HT-29 (cell line): ENCODE results near the gene PTN. TPM values are rescaled to one million over a fixed set of nuclear protein-coding genes. Genes with fewer than 3 reads are reported as not detected.

Source experiments
- DNase-seq: peaks from one replicate; pipeline ENCODE4 v3.0.0-alpha.2; 2015; ENCODE audit warnings: low spot score
- total RNA-seq: library from RNA; depleted of rRNA; stranded (reverse); fragments of >200 nt; shearing (Covaris generic); gene quantifications from 2 replicates; pipeline ENCODE4 v1.2.3, GENCODE V29; 2014; rRNA removed

PTN gene
- total RNA-seq: not detected in 2 replicates

DNA sequence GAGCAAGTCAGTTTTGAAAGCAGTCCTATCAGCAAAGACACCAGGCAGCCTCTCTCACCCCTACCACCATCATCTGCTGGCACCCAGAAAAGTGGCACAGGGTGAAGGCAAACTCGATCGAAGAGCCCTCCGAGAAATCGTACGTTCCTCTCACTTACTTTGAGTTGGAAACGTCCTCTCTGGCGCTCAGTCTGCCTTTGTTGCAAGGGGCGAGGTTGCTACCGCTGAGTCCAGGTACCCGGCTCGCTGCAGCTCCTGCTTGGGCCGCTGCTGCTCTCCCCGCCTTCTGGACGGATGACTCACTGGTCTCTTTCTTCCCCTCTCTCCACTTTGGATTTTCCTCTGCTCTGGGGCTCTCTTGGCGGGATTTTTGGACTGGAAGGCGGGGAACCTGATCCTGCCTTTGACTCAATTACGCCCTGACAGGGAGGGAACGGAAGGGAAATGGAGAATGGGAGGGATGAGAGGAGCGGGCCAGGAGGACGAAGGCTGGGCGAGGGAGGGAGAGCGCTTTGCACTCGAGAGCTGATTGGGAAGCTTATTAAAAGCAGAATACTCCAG is at the start of gene PTN:
Gene PTN, minus strand, starts transcription at position 453 of the 561 bp plus-strand sequence. CDS start 88,760 bp downstream, outside the sequence.
- DNase-seq: no peak

- DNase-seq: no peak
Measured at GRCh38 chr7:137390076-137390475, 46.5 kb upstream of the PTN start.

DNA sequence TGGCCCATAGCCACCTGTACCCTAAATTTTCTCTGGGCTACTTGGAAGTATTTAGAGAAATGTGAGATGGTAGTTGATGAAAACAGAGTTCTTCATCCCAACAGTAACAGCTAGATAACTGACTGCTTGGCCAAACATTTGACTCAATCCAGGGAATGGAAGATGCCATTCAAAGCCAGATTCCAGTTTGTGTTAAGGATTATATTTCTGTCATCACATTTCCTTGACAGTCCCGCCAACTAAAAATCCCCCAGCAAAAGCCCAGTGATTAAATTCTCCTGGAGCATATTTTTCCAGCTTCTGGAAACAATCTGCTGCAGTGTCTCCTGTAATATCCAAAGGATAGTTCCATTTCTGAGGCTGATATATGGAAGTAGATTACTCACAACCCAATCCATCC is 45.4 kb upstream of the PTN start:
- DNase-seq: no peak

DNA sequence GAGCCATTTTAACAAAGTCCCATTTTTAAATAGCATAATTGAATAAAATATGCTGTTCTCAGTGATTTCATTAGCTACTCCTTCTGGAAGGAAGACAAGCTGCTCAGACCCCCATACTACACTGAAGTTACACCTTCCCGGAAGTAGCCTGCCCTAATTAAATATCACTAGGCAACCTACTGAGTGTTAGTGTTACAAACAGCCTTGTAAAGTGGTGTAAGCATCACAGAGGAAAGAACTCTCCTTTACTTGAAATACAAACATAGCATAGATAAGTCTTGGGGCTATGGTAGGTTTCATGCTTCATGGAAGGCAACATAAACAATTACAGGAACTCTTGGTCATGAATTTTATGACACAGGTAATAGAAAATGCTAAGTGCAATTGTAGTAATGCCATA is 43.4 kb upstream of the PTN start:
- DNase-seq: no peak

DNA sequence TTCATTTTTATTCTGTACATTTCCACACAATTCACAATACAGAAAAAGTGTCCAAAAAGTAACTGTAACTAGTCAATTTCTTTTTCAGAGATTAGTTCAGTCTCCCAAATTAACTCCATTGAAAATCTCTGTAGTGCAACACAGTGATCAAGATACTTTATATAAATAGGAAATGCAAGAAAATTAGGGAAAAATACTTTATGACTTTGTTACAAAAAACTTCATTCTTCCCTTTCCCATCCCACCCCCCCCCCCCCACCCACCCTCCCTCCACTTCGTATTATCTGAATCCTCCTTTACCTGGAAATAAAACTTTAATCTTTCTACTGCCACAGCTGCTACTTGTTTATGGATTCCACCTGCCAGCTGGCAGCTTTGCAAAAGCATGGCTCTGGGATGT is 37.5 kb upstream of the PTN start:
- no peak for DNase-seq

- no peak for DNase-seq
Measured at GRCh38 chr7:137373507-137373906, 30.0 kb upstream of the PTN start.

- DNase-seq: no peak
Measured at GRCh38 chr7:137371616-137372015, 28.1 kb upstream of the PTN start.

DNA sequence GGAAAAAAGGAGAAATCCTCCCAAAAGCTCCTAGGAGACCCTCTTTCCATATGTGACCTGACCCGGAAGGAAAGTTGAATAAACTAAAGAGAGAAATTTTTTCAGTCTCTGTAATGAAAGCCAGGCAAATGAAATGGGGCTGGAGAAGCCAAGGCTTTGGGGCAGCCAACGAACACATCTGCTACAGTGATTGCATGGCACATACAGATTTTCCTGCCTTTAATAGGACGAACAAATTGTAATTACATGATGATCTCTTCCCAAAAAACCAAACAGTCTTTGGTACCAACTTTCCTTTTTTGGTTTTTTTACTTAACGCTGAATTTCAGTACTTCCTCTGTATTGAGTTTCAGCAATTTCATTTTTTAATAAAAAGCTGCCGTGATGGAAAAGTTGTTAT is 23.5 kb upstream of the PTN start:
- DNase-seq: no peak

DNA sequence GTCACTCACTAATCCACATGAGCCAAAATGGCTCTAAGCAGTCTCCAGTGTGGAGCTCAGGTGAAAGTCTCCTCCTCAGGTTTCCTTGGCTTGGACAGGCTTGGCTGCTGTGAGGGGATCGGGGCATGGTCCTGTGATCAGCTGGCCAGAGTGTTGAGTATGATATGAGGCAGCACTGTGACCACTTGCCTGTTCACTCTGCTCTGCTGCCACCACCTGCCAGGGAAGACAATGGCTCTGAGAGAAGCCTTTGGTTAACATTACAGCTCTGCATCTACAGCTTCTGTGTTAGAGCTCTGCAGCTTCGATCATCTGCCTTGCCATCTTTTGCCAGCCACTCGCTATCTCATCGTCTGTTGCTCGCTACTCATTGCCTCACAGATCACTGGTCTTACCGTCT is 20.1 kb upstream of the PTN start:
- DNase-seq: no peak

GRCh38 chr7:137360087-137360679 is 16.6 kb upstream of the PTN start:
- no peak for DNase-seq

DNA sequence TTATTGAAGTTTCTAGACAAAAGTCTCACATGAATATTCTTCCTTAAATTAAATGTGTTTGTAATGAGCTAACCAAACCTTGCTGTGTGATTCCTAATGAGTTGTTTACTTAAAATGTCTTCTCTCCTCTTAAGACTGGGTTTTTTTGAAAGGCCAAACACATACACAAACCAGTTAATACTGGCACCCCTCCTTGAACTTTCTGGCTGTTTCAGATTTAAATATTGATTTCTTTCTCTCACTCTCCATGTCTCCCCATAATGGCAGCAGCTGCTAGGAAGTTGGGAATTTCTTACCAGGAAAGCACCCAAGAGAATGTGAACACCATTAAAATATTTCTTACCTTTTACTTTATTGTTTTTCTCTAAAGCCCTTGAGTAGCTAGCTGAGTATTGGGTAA is 11.4 kb upstream of the PTN start:
- DNase-seq: no peak

- no peak for DNase-seq
Measured at GRCh38 chr7:137354396-137354795, 10.9 kb upstream of the PTN start.

DNA sequence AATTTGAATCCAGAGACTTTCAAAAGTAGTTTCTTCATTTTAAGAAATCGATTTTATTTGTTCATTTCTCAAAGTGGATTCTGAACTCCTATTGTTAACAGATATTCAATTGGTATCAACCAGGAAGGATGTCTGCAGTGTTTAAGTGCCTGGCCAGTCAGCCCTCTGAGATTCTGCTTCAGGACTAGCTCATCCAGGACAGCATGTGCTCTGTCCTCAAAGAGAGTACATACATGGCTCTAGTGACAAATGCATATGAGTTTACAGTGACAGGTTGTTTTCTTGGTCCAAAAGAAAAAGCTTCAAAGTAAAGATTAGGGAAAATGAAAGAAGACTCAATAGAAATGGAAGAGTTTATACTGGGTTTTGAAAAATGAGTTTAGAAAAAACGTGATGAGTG is 8.4 kb upstream of the PTN start:
- DNase-seq: no peak

DNA sequence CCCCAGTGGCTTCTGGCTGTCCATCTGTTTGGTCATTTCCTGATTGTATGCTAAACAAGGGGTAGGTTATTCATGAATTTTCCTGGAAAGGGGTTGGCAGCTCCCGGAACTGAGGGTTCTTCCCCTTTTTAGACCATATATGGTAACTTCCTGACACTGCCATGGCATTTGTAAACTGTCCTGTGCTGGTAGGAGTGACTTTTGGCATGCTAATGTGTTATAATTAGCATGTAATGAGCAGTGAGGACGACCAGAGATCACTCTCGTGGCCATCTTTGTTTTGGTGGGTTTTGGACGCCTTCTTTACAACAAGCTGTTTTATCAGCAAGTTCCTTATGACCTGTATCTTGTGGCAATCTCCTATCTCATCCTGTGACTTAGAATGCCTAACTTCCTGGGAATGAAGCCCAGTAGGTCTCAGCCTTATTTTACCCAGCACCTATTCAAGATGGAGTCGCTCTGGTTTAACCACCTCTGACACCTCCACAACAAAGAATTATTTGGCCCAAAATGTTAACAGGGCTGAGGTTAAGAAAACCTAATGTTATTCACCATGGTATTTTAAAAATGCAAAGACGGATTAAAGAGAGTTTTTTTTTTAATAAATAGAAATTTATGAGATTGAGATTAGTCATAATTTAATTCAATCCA is 2.4 kb upstream of the PTN start:
- no peak for DNase-seq

DNA sequence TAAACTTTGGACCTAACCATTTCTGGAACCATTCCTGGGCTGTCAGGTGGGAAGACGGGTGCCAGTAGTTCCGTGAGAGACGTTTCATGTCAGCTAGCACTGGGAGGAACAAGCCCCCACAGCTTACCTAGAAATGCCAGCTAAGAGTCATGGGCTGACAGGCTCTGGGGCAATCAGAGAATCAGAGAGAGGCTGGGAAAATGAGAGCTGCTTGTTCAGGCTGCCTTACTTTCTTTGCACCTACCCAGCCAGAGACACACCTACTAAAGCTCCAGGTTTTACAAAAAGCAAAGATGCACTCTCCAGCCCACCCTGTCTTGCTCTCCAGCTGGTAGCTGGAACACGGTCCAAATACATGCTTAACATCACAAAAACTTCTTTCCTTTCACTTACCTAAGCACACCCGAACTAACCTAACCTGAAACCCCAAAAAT is 688 bp downstream of the PTN start:
- DNase-seq: no peak

GRCh38 chr7:137342265-137342664 is 1.3 kb downstream of the PTN start:
- DNase-seq: no peak

DNA sequence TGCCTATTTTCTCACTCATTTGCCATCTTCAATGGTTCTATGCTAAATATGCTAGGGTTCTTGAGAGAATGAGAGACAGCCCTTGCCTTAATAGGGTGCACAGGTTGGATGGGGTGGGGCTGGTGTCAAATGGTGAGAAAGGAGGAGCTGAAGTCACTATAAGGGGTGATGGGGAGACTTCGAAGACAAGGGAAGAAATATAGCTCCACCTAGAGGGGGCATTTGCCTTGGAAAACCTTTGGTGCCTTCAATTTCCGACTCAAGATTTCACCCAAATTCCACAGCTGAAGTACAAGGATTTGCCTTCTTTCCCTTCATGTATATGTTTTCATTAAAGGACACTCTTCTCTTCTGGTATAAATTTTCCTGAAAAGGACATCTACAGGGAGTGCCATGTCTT is 5.6 kb downstream of the PTN start:
- DNase-seq: peak; percentile 29

GRCh38 chr7:137335814-137336213 is 7.7 kb downstream of the PTN start:
- DNase-seq: no peak

DNA sequence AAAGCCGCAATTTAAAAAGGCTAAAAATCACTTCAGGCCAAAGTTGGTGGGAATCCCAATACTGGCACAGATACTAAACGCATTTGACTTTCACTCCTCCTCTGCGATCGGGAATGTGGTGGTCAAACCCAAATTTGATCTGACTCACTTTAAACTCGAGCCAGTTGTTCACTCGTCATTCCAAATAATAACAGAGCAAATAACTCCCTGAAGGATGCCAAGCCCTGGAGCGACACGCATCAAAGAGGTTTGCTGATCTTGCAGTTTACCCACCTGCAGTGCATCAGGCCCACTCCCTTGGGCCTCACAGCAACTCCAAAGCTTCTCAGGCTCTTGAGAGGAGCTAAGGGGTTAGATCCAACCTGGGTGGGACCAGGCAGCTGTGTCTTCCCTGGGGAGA is 12.2 kb downstream of the PTN start:
- DNase-seq: no peak

- DNase-seq: no peak
Measured at GRCh38 chr7:137329411-137329810, 14.1 kb downstream of the PTN start.

DNA sequence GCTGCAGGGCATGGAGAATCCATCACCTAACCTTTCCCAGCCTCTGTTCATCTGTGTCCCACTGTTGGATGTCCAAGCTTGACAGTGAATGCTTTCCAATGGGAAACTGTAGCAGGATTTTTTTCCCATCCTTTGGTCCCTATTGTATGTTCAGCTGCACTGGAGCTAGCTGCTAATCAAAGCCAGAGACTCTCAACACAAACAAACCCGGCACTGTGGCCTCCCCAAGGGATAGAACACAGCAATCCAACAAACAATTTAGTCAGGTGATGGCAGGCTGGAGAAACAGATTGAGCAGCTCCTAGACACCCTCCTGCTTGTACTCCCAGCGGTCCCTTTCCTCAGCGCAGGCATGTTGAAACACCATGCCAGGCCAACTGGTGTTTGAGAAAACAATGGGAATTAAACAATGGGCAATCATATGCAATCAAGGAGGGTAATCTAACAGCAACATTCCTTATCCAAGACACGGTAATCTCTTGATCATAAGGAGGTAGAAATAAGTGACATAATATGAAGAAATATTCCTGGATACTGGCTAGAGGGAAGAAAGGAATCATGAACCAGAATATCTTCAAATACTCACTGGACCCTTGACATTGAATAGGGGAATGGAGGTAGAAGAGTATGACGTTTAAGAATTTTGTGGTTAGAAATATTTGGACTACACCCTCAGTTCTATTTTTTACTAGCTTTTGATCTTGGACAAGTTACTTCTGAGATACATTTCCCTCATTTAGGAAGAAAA is 15.0 kb downstream of the PTN start:
- no peak for DNase-seq

DNA sequence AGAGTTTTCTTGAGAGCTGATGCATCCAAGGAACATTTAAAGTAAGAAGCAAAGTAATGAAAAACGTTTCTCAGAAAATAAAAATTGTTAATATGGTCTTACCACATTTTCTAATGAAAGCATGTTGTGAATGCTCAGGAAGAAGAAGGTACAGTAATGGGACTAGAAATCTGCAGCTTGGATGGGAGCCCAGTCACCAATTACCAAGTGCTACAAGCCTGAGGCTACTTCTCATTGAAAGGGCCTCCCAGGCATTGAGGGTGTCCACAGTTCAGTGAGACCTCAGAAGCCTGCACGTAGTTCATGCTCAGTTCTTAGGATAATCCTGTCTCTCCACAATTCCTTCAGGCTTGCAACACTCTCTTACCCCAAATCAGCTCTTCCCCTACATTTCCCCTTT is 17.6 kb downstream of the PTN start:
- no peak for DNase-seq
